Hematopoietic multipotent progenitor cell treated with erythropoietin and hydrocortisone succinate and interleukin-3 and kit ligand, for 6 days (in vitro differentiated cells): ENCODE results near the gene ARHGAP21.
"Not testable (repeated sequence)": the region's sequence is repeated elsewhere in the genome, so short reads cannot be mapped to it uniquely, and the experiment has no call there.

Experiments
- DNase-seq: peaks from one replicate; pipeline ENCODE4 v3.0.0-alpha.2; 2015

Gene ARHGAP21

DNA sequence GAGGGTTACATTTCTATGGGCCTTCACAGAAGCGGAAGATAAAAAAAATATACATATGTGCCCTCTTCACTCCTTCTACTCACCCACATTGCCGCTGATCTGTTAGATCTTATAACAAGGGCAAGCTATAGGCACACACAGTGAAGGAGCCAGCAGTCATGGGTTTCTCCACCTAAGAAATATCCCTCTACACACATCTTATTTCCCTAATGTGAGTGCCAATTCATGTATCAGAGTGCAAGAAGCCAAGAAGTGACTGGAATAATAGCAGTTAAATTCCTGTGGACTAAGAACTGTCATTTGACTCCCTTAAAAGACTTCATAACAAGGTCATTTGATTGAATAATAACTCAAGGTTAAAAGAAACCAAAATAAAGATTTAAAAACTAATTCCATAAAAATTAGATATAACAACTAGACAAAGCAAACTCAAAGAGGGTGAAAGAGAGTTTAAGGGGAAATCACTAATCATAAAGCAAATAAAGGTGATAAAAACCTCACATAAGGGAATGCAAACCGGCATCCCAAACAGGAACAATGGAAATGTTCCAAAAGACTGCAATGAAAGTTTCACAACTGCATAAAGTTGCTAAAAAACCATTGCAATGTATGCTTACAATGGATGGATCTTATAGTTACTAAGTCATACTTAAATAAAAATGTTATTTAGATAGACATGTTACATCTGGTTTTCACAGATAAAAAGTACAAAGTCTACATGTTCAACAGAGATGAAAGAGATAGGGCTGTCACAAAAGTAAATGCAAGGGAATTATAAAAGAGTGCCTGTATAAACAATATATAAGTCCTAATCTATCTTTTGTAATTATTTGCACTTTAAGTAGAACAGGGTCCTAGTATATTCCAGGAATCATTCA is 42.8 kb downstream of the ARHGAP21 start:
- DNase-seq = peak; percentile 61

DNA sequence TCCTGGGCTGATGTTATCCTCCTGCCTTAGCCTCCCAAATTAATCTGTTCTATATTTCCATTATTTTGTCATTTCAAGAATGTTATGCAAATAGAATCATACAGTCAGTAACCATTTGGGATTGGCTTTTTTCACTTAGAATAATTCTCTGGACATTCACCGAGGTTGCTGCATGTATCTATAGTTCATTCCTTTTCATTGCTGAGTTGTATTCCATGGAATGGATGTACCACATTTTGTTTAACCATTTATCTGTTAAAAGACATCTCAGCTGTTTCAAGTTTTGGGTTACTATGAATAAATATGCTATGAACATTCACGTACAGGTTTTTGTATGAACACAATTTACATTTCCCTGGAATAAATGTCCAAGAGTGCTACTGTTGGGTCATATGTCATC is 44.9 kb downstream of the ARHGAP21 start:
- DNase-seq = no peak

- DNase-seq = peak; percentile 13
Measured at GRCh38 chr10:24674892-24675632, 48.6 kb downstream of the ARHGAP21 start.

- no peak for DNase-seq
Measured at GRCh38 chr10:24670964-24671670, 52.6 kb downstream of the ARHGAP21 start.

- peak; percentile 58 for DNase-seq
Measured at GRCh38 chr10:24669285-24669852, 54.3 kb downstream of the ARHGAP21 start.

- no peak for DNase-seq
Measured at GRCh38 chr10:24668247-24668646, 55.4 kb downstream of the ARHGAP21 start.

DNA sequence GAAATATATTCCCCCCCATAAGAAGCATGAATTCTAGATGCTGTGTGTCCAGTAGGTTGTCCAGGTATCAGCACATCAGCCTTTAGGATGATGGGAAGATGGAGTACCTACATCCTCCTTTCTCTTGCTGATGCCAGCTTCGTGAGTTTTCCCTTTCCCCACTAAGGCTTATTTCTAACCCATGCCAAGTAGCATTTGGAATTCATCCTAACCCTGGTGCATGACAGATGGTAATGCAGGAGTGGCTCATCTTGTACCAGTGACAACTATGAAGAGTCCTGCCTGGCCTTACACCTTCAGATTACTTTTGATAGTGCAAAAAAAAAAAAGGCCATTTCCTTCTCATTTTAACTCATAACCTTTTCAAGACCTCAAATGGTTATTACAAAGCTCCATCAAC is 58.7 kb downstream of the ARHGAP21 start:
- no peak for DNase-seq

- DNase-seq = no peak
Measured at GRCh38 chr10:24661376-24661775, 62.3 kb downstream of the ARHGAP21 start.

- not testable (repeated sequence) for DNase-seq
Measured at GRCh38 chr10:24658319-24658718, 65.4 kb downstream of the ARHGAP21 start.

GRCh38 chr10:24656326-24656725 is 67.4 kb downstream of the ARHGAP21 start:
- not testable (repeated sequence) for DNase-seq

DNA sequence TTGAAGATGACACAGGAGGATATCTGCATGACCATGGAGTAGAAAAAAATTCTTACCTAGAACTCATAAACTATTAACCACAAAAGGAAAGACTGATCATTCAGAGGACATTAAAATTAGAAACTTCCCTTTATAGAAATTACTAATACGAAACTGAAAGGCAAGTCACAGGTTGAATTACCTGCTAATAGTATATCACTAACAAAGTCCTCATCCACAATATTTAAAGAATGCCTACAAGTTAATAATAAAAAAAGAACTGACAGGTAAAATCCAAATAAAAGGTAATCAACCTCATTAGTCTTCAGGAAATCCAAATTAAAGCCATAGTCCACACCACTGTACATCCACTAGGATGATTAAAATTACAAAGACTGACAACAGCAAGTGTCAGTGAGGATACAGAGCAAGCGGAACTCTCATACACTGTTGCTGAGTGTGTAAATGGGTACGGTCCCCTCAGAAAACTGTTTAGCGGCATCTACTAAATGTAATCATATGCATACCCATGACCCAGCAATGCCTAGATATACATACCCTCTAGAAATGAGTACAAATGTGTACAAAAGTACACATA is 71.2 kb downstream of the ARHGAP21 start:
- DNase-seq = no peak

DNA sequence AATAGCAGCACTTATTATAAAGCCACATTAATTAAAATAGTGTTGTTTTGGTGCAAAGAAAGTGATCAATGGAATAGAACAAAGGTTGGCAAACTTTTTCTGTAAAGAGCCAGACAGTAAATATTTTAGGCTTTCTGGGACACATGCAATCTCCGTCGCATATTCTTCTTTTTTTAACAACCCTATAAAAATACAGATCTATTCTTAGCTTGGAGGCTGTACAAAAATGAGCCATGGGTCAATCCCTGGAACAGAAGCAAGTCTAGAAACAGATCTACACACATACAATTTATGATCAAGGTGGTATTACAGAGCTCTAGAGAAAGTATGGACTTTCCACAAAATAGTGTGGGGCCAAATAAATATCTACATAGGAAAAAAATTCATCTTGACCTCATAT is 71.8 kb downstream of the ARHGAP21 start:
- no peak for DNase-seq

- no peak for DNase-seq
Measured at GRCh38 chr10:24650669-24651391, 72.9 kb downstream of the ARHGAP21 start.

DNA sequence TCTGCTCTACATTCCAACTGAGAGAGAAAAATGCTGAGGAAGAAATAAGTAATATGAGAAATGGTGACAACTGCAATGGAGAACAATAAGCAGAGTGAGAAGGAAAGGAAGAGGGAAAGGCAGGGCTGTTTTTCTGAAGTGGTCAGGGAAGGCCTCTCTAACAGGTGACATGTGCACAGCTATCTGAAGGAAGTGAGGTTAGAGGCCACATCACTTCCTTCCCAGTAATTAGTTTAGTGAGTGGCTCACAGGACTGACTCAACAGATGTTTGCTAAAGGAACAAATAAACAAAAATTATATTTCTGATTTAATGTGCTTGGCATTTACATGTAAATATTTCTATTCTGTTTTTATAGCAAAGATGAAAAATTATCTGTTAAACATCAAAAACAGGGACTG is 77.9 kb downstream of the ARHGAP21 start:
- DNase-seq = peak; percentile 23

DNA sequence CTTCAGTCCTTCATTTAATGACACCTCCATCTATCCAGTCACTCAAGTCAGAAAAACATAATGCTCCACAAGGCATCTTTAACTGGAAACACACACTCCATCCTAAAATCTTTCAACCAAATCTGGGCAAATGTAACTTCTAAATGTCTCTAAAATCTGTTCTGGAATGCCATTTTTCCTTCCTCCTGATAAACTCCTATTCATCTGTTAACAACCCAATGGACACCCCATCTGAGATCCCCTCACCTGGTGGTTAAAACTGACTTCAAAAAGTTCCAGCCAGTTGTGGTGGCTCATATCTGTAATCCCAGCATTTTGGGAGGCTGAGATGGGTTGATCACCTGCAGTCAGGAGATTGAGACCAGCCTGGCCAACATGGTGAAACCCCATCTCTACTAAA is 78.7 kb downstream of the ARHGAP21 start:
- DNase-seq = no peak

DNA sequence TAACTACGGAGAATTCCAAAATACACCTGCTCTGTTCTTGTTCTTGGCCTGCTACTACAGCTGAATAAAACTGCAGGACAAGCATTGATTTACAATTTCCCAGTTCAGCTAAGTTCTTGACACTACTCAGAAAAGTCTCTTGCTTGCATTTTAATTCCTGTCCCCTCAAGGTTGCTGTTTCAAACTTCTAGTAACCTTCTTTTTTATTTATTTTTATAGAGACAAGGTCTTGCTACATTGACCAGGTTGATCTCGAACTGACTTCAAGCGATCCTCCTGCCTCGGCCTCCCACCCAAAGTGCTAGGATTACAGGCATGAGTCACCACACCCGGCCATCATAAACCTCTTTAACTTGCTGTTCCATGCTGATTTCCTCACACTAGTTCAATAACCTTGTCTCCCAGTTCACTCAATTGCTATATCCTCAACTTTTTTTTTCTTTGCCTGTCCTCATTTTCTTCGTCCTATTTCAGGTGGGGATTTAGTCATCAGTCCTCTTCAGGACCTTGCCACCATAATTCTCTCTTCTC is 79.9 kb downstream of the ARHGAP21 start:
- no peak for DNase-seq

DNA sequence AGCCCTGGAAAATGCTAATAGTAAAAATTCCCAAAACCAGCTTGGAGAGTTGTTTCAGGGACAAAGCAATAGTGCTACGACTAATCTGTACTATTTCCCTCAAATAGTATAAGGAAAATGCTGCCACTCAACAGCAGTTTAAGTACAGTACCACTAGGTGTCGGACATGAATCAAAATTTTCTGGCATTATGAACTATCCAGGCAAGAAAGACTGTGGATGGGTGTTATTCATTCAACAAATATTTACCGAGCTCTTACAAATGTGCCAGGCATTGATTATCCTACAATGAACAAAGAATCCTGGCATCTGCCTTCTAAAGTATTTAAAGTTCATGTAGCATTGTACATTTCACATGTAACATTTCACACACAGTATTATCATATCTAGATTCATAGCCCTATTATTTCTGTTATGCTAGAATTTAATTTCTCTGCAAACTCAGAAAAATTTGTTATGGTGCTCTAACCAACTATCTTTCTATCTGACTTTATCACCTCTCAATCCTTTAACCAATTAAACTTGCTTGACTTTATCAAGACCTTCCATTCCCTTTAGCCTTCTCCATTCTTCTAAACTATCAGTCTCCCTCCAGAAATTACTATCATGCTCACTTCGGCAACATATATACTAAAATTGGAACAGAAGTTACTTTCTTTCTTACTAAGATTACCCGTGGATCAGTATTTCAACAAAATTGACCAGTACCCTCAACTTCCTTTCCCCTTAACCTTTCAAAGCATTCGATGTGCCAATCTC is 80.6 kb downstream of the ARHGAP21 start:
- peak; percentile 85 for DNase-seq

DNA sequence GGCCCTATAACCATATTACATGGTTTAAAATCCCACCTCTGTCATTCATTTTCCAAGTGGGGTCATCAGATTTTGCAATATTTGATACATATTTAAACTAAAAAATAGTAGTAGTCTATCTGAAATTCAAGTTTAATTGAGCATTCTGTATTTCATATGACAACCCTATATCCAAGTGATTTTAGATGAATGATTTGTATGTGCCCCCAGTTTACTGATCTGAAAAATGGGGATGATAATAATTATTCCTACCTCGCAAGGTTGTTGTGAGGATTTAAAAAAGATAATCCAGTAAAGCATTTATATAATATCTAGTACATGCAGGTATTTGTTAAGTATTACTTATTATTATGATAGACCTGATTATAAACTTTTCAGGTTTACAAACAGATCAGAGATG is 84.6 kb downstream of the ARHGAP21 start:
- DNase-seq = no peak

DNA sequence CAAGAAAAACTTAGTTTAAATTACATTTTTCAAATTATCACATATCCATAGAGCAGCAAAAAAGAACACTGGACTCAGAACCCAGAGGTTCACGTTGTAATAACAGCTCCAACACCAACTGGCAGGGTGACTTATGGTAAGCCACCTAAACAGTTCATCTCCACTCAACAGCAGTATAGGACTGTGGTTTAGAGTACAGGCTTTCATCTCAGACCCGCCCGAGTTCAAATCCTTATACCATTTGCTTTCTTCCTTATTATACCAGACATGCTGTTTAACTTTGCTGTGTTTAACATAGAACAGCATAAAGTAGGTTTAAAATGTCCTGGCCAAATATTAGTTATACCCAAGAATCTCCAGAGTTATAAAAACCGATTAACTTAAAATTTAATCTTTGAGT is 97.9 kb downstream of the ARHGAP21 start:
- peak; percentile 34 for DNase-seq

DNA sequence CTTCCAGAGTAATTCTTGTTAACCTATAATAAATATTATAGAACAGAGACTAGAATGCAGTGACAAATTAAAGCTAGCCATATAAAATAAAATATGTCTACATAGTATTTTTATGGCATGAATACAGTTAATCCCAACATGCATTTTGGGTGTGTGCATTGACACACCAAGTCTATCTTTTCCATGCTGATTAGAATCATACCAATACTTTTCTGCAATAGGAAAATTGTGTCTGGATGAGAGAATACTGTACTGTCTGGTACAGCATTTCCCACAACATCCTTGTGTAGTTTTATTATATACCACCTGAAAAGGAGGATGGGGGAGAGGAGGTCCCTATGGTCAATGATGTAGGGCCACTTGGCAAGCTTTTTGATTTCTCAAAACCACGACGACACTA is 100.3 kb downstream of the ARHGAP21 start:
- no peak for DNase-seq

DNA sequence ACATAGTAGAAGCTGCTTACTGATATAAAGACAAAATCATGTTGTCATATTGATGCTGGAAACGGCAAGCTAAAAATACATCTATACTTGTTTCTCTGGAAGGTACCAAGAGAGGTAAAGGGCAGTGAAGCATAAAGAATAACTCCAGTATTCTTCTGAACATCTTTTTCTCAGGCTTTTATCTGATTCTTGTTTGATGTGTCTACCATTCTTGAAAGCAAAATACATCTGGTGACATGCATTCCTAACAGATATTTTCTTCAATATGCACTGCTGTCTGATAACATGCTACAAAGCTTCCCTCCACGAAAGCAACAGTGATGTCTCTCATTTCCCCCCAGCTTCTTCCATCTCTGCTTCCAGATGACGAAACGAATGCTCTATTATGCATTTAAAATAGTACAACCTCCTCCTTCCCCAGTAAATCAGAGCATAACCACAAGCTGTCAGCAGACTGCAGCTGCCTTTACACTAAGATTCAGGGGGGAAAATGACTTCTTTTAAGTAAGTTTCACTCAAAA is 100.8 kb downstream of the ARHGAP21 start:
- no peak for DNase-seq
